Gastrocnemius medialis (tissue), 4 donors: ENCODE results near the gene GABRG2.

ENCODE experiments used
- CTCF ChIP-seq, 5 experiments: fragments of 450-650 bp in 3 of 5; fragments of 200-600 bp in 2 of 5; sonication (generic) in 2 of 5; IDR thresholded peaks in 4 of 5; conservative IDR thresholded peaks in 1 of 5; 1 replicate in 4 of 5; 2 replicates in 1 of 5; pipeline ENCODE4 v1.5.1; 2016 to 2019; ENCODE audit warnings: antibody characterized with exemption in 5 of 5, mild to moderate bottlenecking in 3 of 5, moderate library complexity in 3 of 5
- POLR2A ChIP-seq, 2 donors: fragments of 450-650 bp; IDR thresholded peaks; one replicate each; pipeline ENCODE4 v1.6.1; 2017; ENCODE audit warnings: antibody characterized with exemption in 2 of 2, mild to moderate bottlenecking in 2 of 2, moderate library complexity in 2 of 2

- TF ChIP-seq CTCF (IDR thresholded peaks at IDR 0.05 in 4 of 5, conservative IDR thresholded peaks at IDR 0.05 in 1 of 5) (no peak), POLR2A (IDR thresholded peaks at IDR 0.05) (no peak)
These were observed 106.9 kb downstream of the GABRG2 start for GRCh38 chr5:162174358-162174974.
